GM18858 (cell line): ENCODE data around the gene ATP6V0A1.

Experiments used
- ATAC-seq: cut with Tn5 transposase; IDR thresholded peaks from one replicate; pipeline ENCODE4 v1.9.1; 2021; ENCODE audit not compliant: unreplicated experiment

ATP6V0A1 gene

DNA sequence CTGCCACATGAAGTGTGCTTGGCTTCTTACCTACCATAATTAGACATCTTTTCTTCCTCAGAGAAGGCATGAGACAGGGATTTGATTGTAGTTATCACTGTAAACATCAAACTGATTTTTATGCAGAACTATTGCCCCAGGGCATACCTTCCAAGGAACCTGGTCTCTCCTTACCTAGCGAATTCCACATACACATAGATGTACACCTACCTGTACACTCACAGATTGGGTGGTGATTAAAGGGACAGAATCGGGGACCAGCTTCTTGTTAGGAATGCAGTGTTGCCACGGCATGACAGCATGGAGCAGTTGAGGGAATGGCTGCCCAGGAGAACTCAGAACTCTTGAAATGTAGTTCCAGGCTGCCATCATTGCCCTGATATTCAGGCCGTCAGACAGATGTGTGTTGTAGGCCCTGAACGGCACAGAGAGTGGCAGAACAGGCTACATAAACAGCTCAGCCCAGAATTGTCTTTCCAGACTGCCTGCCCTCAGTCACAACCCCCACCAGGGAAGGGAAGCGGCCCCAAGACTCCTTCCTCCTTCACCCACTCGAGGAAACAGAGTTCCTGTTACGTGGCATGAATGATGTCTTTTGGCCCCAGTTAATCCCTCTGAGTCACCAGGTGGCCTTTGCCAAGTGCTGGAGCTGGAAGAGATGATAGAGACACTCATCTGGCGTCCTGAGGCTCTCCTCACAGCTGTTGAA, 59.5 kb downstream of the ATP6V0A1 start:
- ATAC-seq = no peak

DNA sequence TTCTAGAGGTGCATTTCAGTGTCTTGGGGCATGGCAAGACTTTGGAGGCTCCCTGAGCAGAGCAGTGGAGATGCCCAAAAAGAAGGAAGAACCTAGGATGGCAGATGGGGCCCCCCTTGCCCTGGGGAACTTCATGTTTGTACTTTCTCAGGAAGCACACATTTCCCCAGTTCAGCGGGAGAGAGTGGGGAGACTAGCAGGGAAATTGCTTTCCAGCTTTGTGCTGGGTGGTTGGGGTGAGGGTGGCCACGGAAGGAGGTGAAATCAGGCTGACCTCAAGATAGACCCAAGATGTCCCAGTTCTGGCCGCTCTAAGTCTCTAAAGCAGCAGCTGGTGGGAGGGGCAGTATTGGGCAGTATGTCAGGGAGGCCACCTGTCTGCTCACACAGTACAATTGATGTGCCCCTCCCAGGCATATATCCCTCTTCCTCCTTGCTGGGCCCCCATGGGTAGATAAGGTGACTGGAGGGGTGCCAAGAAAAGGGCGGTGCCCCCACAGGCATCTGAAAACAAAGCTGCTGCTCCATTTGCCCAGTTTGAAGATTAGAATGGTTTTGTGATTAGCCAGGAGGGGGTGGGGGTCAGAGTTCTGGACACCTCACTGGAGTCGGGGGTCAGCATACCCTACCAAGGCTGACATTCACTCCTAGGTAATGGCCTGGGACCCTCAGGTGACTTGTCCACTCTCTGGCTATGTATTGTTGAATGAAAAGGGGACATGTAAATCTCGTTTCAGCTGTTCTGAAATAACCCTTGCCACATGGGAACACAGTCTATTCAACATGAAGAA, 60.3 kb downstream of the ATP6V0A1 start:
- no peak for ATAC-seq

DNA sequence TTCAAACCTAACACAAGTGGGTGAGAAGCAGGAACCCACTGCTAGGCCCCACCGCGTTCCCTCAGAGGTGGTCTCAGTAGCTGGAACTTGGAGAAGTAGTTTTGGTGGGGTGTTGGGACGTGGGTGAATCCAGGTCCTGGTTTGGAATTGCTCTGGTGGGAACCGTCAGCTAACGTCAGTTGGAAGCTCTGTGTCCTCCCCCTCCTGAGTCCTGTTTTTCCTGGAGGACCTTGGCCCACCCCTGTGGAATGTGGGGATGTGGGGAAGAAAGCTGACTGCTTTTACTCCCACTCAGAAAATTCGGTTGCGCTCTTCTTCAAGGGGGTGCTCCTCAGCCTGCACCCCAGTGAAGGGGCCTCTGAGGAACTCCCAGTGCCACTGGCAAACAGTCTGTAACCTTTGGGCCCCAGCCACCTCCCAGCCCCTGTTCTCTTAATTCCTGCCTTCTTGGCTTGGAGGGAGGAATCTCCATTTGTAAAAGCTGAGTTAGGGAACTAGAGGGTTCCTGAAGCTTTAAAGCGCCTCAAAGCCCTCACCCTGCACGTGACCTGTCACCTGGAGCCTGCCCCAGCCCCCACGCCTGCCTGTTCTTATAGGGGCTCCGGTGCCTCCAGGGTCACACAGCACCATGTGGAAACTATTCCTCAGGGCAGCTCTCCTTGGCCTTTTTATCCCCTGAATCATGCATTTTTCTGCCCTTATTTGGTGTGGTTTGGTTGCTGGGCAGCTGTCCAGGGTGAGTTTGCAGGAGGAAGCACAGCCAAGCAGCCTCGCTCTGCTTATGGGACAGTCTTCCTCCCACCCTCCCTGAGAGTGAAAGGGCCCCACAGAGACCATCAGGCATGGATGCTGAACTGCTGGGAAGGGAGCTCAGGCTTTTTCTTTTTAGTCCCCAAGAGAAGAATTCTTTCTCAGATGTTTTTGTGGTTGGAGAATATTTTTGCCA, 61.1 kb downstream of the ATP6V0A1 start:
- no peak for ATAC-seq

DNA sequence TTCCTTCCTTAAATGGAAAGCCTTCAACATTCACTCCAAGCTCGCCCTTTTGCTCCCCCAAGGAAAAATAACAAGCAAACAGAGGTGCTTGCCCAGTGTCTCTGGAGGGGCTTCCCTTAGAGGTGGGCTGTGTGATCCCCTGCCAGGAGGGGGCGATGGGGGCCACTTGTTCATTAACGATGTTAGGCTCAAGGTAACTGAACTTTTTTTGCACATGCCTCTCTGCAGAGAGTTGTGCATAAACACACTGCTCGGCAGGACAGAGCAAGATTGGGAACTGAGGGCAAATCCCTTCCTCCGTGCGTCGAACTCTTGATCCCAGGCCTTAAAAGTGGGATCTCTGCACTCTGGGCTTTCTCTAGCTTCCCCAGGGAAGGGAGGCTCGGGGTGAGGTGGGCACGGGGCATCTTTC, 61.9 kb downstream of the ATP6V0A1 start:
- no peak for ATAC-seq

DNA sequence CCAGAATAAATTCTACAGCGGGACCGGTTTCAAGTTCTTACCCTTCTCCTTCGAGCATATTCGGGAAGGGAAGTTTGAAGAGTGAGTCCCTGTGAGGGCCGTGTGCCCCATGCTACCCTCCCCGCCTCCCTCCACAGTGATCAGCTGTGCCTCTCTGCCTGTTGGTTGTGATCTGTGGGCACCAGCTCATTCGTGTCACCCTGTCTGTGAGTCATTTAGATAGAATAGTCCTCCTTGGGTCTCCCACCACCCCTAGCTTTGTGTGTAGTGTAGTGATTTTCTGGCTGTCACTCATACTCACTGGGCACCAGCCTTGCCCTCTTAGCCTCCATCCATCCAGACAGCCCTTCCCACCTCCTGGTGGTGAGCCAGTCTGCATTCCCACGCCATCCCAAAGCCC, 62.4 kb downstream of the ATP6V0A1 start:
- ATAC-seq = no peak

DNA sequence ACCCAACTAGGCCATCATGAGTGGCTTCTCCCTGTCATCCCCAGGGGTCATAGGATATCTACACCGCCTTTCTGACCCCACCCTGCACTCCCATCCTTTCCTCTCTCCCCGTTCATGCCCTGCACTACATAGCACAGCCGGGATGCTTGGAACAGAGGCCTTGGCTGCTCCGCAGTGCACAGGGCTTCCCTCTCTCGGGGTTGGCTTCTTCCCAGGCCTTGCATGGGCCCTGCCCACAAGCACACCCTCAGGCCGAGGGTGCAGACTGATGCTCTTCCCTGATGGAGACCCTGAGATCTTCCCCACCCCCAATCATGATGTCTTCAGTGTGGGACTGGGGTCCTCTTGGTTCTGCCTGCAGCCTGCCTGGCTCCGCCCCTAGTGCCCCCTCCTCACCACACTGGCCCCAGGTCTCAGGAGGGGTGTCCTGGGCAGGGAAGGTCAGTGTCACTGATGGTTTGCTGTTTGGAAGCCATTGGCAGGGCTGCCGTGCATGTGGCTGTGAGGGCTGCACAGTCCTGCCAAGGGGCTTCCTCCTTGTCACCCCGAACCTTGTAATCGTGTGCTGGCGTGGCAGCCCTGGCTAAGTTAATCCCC, 63.1 kb downstream of the ATP6V0A1 start:
- no peak for ATAC-seq

DNA sequence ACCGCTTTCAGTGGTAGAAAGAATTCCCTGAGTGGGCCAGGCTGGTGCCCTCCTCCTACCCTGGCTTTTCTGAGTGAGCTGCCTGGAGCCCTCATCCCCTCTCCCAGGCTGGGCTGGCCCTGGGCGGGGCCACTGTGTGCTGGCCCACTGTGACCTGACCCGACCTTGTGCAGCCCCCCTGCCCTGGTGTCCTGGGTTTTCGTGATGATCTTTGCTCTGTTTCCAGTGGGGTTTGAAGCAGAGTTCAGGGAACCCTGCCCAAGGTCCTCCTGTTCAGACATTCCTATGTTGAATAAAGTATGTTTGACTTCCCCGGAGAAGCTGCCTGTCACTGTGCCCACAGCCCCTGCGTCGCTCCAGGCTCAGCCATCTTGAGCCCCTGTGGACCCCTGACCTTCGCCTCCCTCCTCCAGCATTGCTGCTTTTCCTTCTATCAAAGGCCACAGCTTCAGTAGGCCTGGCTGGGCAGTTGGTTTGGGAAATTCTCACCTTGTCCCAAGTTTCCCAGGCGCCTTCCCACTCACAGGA, 63.6 kb downstream of the ATP6V0A1 start:
- no peak for ATAC-seq

DNA sequence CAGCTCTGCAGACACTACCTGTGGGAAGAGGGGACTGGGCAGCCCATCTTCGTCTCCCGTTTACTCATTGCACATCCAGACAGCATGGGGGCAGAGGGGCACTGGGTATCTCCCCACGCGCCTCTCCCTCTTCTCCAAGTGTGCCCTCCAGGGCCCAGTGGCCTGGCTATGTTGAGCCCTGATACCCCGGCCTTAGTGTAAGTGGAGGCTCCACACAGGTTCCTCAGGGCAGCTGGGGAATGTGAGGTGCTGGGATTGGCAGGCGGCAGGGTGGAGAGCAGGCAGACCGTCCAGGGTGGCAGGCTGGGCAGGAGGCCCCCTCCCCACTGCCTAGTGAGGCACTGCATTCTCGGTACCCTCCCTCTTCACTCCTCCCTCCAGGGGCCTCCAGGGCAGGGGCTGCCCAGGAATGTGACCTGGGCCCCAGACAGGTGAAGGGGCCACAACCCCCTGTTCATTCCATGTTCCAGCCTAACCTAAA, 64.2 kb downstream of the ATP6V0A1 start:
- ATAC-seq = no peak

DNA sequence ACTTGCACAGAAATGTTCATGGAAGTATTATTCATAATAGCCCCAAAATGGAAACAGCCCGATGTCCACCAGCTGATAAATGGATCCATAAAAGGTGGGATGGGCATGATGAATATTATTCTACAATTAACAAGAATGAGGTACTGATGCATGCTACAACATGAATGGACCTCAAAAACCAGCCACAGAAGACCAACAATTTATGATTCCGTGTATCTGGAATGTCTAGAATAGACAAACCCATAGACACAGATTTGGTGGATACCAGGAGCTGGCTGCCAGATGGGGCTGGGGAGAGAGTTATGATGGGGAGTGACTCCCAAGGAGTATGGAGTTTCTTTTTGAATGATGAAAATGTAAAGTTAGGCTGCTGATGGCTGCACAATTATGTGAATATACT, 66.5 kb downstream of the ATP6V0A1 start:
- no peak for ATAC-seq

DNA sequence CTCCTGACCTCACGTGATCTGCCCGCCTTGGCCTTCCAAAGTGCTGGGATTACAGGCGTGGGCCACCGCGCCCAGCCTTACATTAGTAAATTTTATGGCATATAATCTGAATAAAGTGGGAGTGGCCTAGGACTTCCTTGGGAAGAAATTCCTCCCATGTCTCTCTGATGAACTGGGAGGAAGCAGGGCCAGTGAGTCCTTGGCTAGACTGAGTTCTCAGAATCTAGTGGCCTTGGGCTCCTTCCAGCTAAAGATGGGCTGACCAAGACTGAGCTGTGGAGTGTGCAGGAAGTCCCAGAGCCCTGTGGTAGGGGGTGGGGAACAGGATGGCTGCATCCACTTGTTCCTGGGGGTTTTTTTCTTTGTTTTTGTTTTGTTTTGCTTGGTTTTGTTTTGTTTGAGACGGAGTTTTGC, 67.4 kb downstream of the ATP6V0A1 start:
- ATAC-seq = no peak

DNA sequence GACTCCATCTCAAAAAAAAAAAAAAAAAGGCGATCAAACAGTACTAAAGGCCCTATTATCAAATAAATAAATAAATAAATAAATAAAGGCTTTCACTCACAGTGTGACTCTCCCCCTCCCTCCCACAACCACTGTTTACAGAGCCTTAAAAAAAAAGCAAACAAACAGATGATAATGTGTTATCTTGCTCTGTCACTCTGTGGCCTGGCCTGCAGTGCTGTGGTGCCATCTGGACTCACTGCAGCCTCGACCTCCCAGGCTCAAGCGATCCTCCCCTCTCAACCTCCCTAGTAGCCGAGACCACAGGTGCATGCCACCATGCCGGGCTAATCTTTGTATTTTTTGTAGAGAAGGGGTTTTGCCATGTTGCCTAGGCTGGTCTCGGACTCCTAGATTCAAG, 69.3 kb downstream of the ATP6V0A1 start:
- no peak for ATAC-seq

DNA sequence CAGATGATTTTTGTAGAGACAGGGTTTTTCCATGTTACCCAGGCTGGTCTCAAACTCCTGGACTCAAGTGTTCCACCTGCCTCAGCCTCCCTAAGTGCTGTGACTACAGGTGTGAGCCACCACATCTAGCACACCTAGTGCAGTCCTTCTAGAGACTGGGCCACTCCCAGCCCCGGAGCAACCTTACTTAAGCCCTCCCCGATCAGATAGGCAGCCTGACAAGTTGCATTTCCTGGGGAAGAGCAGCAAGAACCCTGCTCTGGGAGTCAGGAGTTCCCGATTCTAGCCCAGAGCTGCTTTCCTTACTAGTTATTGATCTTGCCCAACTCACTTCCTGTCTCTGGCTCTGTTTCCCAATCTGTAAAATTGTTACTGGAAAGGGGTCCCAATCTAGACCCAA, 70.4 kb downstream of the ATP6V0A1 start:
- no peak for ATAC-seq

DNA sequence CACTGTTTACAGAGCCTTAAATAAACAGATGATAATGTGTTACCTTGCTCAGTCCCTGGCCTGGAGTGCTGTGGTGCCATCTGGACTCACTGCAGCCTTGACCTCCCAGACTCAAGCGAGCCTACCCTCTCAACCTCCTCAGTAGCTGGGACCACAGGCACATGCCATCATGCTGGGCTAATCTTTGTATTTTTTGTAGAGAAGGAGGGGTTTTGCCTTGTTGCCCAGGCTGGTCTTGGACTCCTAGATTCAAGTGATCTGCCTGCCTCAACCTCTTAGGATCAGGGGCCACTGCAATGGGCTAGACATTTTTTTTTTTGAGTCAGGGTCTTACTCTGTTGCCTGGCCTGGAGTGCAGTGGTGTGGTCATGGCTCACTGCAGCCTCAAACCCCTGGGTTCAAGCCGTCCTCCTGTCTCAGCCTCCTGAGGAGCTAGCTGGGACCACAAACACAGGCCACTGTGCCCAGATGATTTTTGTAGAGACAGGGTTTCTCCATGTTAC, 72.3 kb downstream of the ATP6V0A1 start:
- ATAC-seq = no peak

DNA sequence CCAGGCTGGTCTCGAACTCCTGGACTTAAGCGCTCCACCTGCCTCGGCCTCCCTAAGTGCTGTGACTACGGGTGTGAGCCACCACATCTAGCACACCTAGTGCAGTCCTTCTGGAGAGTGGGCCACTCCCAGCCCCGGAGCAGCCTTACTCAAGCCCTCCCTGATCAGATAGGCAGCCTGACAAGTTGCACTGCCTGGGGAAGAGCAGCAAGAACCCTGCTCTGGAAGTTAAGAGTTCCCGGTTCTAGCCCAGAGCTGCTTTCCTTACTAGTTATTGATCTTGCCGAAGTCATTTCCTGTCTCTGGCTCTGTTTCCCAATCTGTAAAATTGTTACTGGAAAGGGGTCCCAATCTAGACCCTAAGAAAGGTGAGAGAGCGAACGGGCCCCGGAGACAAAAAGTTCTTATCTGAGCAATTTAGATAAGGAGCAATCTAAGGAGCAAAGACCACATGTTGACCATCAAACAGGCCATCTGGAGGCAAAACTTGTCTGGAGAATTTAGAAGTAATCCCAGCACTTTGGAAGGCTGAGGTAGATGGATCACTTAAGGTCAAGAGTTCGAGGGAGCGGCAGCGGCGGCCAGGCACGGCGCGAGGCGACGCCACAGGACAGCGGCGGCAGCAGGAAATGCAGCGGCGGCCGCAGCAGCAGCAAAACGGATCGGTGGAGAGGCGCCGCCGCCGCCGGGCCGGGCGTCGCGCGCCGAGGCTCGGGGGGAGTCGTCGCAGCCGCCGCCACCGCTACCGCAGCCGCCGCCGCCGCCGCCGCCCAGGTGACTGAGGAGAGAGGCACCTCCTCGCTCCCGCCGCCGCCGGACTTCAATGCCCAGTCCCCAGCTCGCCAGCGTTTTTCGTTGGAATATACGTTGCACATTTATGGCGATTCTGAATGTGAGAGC, 73.0 kb downstream of the ATP6V0A1 start:
- ATAC-seq = no peak

DNA sequence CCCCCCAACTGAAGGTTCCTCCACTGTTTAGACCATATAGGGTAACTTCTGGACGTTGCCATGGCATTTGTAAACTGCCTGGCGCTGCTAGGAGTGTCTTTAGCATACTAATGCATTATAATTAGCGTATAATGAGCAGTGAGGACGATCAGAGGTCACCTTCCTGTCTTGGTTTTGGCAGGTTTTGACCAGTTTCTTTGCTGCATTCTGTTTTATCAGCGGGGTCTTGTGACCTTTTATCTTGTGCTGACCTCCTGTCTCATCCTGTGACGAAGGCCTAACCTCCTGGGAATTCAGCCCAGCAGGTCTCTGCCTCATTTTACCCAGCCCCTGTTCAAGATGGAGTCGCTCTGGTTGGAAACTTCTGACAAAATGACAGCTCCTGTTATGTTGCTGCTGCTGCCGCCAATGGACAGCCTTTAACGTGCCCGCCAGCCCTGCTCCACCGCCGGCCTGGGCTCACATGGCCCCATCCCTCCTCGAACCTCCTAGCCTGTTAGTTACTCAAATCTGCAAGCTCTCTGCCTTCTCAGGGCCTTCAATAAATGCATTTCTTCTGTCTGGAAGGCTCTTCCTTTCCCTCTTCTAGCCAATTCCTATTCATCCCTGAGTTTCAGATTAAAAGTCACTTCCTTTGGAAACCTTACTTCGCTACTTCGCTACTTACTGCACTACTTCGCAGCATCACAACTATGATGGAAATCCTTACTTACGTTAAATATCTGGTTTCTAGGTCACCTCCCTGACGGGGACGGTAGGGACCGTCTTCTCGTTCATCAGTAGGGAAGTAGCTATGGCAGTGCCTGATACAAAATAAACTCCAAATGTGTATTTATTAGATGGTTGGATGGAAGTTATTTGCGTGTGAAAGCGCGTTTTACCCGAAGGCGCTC, 76.7 kb downstream of the ATP6V0A1 start:
- peak; percentile 13 for ATAC-seq

DNA sequence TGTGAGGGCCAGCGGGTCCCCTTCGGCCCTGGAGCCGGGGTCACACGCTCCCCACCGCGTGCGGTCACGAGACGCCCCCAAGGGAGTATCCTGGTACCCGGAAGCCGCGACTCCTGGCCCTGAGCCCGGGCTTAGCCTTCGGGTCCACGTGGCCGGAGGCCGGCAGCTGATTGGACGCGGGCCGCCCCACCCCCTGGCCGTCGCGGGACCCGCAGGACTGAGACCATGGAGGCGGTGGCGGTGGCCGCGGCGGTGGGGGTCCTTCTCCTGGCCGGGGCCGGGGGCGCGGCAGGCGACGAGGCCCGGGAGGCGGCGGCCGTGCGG, 77.3 kb downstream of the ATP6V0A1 start, which contains the start of gene NAGLU:
TSS of gene NAGLU (plus strand) at position 194 of the 324 bp plus-strand sequence. CDS start at position 226, 32 bp downstream.
- peak; percentile 61 for ATAC-seq

DNA sequence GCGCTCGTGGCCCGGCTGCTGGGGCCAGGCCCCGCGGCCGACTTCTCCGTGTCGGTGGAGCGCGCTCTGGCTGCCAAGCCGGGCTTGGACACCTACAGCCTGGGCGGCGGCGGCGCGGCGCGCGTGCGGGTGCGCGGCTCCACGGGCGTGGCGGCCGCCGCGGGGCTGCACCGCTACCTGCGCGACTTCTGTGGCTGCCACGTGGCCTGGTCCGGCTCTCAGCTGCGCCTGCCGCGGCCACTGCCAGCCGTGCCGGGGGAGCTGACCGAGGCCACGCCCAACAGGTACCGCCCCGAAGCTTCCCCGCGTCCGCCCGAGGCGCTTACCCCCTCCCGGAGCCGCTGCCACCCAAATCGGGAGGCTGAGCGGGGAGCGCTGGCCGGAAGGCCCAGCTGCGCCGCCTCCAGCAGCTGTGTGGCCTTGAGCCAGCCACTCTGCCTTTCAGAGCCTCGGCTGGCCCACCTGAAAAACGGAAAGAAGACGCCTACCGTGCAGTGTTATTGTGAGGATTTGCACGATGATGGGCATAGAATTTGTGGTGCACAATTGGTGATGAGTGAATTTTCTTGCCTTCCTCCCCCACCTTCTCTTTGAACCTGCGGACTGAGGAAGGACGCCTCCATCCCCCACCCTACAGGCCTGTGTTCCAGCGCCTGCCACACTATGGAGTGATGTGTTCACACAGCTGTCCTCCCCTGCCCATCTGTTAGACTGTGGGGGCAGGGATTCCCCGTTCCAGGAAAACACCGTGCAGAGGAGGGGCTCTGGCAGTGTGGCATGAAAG, 77.9 kb downstream of the ATP6V0A1 start:
- ATAC-seq = peak; percentile 40
